GM21360 (cell line): Measurements from ENCODE around the gene ANGEL1.

Experiments used
- ATAC-seq: cut with Tn5 transposase; IDR thresholded peaks from one replicate; pipeline ENCODE4 v1.9.1; 2021; ENCODE audit warnings: mild to moderate bottlenecking, moderate library complexity; ENCODE audit not compliant: unreplicated experiment

The ANGEL1 gene

DNA sequence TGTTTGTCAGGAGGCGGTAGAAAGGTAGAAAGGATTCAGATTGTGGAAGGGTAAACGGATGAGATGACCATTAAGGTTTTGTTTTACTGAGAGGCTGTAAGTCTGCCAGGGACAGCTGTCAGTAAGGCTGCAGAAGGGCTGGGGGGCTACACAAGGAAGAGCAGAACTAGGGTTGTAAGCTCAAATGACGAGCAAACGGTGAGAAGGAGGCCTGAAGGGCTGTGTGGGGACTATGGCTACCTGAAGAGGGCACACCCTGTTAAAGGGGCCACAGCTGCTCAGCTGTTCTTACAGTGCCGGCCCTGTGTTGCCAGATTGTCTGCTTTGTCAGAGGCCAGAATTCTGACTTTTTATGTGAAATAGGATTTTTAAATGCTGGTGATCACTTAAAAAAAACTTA is 32.3 kb downstream of the ANGEL1 start:
- no peak for ATAC-seq

DNA sequence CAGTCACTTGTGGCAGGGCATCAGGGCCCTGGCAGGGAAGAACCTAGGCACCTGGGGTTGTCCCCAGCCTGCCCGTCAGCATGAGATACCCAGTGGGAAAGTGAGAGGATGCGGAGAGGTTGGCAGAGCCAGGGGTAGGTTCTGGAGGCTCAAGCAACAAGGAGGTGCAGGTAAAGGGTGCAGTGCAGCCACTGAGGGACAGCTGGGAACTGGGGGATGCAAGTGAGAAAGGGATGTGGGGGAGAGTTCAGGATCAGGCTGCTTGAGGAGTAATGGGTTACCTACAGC is 32.7 kb downstream of the ANGEL1 start:
- ATAC-seq: no peak

DNA sequence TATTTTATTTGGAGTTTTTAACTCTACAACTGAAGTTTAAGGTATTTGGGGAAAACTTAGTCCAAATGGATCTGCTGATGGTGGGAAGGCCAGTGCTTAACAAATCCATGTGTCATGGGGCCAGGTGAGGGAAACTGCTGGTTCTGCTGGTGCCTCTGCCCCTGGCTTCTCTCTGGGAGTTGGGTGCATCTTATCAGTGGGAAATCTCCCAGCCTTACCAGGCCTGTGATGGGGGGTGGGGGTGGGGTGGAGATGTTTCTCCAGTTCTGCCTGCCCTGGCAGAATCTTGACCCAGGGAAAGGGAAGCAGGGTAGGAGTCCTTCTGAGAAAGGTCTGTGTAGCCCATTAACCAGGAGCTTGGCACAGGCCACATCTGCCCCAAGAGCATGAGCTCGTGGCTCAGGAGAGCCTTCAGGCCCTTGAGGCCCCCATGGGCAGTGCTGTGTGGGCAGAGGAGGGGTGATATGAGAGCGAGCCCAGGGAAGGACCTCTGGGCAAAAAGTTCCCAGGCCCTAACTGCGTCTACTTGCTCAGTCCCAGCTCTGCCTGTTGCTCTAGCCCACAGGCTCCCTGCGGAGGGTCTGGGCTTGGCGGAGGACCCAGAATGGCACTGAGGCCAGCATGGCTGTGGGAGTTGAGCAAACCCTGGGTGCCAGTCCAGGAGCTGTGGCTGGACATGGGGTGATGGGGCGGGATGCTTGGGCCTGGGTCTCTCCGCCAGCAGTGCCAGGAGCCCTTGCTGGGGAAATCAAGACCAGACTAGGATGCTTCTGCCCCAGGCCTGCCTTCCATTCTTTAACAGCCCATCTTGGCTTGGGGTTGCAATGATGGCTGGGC is 33.2 kb downstream of the ANGEL1 start:
- ATAC-seq: no peak

DNA sequence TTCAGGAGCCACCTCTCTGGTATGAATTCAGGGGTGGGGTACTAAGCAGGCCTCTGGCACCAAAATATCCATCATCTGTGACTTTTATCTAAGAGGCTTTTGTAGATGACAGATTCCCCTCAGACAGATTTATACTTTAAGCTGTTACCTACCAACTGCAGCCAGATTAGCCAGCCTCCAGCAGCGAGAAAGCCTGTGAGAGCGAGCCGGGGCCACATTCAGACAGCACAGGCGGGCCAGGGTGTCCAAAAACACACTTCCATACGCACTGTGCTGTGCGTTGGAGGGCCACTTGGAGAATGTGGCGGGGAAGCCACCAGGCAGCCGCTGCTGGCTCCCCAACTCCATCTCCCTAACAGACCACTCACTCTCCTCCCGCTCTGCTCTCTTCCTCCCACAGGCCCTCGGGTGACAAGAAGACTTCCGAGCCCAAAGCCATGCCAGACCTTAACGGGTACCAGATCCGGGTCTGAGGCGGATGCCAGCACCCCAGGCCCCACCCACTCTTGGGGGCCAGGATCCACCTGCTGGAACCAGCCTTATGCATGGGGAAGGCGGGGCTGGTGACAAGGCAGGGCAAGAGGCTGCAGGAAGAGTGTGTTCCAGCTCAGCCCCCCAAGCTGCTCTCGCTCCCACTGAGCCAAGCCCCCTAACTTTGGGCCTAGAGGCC is 34.0 kb downstream of the ANGEL1 start:
- ATAC-seq: no peak

DNA sequence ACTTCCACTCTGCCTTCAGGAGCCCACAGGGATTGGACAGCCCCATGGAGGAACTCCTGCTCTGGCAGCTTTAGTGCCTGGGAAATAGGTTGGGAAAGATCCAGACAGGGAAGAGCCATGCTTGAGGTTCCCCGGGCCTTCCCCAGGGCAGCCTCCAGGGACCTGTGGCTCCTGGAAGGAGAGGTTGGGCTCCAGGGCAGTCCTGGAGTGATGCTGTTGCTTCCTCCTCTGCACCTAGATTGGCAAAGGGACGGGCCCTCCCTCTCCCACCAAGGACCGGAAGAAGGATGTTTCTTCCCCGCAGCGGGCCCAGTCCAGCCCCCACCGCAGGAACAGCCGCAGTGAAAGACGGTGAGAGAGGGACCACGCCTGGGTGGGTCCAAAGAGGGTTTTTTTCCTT is 35.0 kb downstream of the ANGEL1 start:
- no peak for ATAC-seq

DNA sequence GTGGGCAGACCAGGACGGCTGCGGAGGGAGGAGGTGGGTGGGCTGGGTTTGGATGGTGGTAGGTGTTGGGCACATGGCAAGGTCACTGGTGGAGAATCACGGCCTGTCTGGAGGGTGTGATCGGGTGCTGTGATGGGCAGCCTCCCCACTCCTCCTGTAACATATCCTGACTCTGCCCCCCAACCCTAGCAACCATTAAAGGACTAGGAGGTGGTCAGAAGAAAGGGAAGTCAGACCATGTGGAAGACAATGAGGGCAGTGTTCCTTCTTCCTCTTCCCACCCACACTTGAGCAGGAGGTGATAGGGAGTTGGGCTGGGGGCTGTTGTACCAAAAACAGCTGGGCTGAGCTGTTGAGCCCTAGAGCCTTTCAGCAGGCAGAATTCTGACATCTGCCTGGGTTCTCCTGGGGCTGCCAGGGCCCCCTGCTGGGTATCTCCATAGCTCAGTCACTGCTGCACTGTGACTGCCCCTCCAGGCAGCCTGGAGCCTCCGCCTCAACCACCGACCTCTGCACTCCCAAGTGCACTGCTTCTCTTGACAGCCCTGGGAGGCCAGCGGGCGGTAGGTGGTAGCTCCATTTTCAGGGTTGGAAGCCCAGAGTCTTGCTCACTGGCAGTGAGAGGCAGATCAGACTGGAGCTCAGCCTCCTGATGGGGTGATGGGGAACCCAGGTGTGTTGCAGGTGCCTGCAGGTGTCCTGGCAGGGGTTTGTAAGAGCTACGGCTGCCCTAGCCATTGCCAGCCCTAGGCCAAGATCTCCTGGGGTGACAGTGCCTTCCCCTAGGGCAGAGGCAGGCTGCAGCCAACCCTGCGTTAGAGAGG is 36.0 kb downstream of the ANGEL1 start:
- no peak for ATAC-seq

DNA sequence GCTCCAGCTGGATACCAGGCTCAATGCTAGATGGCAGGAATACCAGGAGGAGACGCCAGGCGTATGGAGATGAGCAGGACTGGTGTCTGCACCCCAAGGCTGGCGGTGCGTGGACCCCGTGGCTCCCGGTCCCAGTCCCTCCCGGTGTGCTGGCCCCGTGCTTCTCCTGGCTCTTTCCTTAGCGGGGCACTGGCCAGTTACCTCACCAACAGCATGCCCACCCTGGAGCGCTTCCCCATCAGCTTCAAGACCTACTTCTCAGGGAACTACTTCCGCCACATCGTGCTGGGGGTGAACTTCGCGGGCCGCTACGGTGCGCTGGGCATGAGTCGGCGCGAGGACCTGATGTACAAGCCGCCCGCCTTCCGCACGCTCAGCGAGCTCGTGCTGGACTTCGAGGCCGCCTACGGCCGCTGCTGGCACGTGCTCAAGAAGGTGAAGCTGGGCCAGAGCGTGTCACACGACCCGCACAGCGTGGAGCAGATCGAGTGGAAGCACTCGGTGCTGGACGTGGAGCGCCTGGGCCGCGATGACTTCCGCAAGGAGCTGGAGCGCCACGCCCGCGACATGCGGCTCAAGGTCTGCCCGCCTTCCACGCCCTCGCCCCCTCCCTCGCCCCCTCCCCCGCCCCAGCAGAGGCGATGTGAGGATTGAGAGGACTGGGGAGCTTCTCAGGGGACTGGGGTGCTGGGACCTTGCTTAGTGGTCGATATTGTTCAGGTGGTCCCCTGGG is 36.8 kb downstream of the ANGEL1 start:
- no peak for ATAC-seq

DNA sequence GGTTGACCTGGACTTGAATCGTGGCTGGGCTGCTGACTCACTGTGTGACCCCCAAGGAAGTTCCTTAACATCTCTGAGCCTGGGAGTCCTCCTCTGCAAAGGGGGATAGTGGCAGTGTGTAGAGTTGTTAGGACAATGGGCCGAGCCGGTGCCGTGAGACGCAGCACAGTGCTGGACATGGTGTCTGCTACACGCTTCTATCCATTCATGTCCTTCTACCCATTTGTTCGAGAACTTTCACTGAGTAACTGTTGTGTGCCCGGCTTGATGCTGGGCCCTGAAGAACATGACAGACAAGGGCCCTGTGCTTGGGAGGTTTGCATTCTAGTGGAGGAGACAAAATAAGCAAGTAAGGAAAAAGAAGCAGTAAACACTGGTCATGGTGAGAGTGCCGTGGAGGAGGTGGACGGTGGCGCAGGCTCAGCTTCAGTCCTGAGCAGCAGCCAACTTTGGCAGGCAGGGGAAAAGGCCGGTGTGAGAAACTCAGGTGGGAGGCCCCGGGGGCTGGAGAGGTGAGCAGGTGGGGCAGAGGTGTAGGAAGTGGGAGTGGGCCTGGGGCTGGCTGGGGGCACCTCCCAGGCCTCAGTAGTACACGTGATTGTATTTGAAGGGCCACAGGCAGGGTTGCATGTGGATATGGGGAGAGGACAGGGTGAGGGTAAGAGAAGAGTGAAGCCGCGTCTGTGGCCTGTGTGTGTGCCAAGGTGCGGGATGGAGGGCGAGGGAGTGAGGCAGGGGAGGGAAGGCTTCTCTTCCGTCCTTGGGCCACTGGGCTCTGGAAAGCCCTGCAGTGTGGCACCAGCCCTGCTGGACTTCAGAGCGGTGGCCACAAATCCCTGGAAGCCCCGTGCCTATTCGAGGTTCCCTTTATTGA is 37.6 kb downstream of the ANGEL1 start:
- no peak for ATAC-seq

DNA sequence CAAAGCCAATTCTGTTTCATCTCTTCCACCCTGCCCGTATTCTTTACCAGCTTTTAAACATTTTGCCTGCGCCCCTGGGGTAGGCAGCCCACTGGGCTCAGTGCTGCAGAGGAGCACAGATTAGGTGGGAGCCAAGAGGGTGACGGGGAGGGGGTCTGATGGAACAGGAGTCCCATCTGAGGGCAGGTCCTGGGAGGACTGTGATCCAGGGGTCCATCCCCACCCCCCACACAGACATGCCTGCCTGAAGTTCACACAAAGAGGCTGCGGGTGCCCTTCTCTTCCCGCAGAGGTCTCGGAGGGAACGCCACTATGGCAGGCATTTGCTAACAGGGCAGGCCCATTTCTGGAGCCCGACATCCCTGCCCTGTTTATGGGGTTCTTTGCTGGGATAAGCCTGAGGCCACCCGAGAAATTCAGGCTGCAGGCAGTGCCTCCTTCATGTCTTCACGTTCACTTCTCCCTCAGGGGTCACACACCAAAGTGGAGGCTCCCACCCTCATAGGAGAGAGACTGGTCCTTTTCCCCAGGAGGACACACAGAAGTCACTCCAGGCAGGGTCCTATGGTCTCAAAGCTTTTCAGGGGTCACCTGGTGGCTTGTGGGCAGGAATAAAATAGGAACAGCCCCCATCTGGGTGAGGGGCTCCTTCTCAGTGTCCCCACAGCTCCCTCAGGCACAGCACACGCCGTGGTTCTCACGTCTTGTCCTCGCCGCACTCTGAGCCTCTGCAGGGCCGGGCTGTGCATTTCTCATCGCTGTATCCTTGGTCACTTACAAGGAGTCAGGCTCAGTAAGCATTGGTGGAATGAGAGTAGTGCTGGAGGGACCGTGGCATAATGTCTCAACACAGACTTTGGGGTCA is 38.5 kb downstream of the ANGEL1 start:
- no peak for ATAC-seq

DNA sequence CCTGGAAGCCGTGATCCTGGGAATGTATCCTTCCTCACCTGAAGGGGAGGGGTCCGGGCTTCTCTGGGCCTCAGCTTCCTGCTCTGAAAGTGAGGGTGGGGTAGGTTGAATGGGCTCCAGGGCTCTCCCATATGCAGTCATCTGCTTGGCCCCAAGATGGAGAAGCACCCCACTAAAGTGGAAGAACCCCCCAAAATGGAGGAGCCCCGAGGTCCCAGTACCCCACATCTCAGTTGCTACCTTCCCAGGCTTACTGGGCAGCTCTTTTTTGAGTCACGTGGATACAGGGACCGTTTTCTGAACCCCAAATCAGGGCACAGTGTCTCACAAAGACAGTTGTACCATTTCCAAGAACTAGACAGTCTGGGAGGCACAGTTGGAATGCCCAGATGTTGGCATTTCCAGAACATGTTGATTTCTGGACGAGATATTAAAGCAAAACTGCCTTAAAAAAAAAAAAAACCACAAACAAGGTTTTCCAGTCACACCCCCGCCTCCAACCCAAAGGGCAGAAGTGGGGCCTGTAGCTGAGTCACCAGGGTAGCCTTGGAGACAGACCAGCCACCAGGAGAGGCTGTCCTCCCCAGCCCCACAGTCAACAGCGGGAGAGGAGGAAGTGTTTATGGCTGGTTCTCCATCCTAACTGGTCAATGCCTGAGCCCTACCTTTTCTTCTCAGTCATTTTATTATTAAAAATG is 39.3 kb downstream of the ANGEL1 start:
- ATAC-seq: no peak

DNA sequence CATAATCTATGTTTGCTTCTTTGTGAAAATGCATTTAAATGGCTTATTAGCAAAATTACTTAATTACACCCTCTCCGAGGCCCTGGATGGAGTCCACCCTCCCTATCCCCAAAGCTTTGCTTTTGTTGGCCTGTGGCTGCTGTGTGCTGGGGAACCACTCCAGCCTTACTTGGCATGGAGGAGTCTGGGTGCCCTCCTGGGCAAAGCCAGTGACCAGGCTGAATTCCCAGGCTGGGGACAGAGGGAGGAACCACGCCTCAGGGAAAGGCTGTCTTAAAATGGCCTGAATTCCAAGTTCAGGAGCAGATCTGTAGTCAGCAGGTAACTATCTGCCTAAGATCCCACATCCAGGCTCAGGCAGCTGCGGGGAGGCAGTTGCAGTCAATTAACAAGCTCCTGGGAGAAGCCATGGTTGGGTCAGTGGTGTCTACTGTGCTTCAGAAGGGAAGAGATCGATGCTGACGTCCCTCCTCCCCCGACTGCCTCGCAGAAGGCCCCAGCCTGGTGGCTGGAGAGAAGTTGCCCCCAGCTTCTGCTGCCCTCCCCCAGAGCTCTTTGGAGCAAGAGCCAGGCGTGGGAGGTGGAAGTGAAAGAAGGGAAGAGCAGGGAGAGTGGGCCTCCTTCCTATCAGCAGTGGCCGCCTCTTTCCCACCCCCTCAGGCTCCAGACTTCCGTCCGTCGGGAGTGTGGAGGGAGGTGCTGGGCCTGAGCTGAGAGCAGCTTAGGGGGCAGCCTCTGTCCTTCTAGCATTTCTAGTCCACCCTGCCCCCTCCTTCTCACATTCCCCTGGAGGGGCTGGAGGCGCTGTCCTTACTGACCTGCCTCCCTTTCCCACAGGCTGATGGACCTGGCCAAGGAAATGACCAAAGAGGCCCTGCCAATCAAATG is 40.1 kb downstream of the ANGEL1 start:
- ATAC-seq: no peak

DNA sequence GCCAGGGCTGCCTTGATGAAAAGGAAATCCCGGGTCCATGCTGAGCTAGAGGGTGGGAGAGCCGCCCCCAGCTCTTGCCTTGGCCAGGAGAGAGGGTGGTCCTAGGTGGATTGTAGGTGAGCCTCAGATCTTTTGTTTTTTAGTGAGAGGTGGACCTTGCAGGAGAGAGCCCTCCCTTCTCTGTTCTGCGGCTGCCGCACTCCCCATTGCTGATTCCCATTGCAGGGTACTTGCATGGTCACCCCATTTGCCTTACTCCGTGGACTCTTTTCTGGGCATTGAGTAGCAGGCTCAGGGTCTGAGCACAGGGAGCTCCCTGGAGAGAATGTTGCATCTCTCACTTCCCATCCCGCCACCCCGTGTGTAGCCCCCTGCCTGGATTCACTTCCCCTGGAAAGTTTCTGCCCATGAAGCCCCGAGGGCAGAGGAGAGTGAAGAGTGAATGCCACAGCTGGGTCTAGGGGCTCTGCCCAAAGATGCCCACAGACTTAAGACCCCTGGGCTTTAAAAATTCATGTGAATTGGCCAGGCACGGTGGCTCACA is 41.2 kb downstream of the ANGEL1 start:
- ATAC-seq: no peak

DNA sequence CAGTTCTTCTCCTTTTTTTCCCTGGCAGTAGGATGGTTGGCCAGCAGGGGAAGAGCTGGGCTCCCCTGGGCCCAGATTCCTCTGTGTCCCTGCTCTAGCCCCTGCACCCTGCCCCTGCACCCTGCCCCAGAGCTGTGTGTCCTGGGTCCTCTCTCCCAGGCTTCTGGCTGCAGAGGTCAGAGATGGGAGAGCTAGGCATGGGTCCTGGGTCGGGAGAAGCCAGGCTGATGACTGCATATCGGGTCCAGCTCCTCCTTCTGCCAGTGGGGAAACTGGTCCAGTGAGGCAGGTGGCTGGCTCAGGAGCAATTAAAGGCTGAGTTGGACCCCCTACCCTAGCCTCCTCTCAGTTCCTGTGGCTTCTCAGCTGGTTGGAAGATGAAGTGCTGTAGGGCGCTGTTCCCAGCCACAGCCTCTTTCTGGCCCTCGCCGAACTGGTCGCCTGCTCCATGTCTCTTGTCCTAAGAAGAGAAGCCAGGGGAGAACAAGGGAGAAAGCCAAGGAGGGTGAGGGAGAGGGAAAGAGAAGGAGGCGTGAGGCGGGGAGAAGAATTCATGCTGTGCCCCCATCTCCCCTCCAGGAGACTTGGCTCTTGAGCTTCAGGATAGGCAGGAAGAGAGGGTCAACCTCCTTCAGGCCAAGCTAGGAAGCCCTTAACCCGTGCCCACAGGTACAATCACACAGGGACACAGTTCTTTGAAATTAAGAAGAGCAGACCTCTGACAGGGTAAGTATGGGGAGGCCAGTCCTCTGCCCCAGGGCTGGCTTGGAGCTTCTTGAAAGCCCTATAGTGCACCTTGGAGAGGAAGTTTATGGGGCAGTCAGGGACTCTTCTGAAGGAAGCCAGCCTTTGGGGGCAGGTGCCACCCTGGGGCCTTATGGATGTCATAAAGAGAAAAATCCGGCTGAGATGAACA is 41.9 kb downstream of the ANGEL1 start:
- no peak for ATAC-seq

DNA sequence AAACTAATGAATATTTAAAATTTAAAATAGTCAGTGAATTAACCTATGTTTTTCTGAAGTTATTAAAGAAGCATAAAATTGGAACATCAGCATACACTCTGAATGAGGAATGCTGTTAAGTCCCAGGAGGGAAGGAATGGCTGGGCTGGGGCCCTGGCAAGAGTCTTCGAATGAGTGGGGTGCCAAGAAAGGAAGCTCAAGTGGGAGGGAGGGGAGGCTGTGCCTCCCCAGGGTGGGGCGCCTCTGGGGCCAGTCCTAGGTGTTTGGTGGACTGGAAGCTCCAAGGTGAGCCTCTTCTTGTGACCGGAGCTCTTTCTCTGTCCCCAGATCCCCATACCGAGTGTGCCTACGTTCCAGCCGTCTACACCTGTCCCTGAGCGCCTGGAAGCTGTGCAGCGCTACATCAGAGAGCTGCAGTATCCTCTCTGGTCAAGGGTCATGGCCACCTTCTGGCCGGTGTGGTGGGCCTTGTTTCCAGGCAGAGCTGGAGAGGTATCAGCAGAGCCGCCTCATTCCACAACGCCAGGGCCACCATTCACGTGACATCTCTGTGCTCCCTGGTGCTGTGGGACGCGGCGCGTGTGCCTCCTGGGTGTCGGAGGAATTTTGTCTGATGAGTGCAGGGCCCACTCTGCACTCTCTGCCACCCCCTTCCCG is 42.9 kb downstream of the ANGEL1 start:
- no peak for ATAC-seq

DNA sequence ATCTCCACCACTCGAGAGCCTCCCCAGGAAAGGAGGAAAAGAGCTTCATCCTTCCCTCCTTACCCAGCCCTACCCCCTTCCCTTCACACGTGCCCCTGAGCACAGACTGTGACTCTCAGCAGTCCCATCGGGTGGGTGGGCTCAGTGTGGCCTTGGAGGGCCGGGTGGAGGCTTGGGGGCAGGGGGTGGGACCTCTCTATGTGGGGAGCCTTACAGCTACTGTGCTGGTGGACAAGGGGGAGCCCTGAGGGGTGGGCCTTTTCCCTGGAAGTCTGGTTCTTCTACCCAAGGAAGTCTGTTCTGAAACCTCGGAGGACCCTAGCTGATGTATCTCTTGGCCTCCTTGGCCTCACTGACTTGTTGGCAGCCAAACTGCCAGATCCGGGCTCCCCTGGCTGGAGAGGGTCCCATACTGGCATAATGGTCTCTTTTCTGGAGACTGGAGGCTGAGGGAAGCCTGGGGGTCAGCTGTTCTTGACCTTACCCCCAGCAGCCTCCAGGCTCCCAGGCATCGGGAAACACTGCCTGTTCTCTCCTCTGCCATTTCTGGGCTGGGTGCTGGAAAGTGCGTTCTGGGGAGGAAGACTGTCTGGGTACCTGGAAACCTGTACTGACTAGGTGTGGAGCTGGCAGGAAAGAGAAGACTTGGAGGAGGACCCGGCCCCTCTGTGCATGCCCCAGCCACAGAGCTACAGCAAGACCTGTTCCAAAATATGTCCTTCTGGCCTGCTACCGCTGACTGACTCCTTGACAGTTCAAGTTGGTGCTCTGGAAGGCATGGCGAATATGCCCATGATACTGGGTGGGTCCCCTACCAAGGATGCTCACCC is 43.8 kb downstream of the ANGEL1 start:
- ATAC-seq: no peak
